A172 (cell line): ENCODE results near the gene ELAC2. TPM values are rescaled to one million over a fixed set of nuclear protein-coding genes. Genes with fewer than 3 reads are reported as not detected.
"Not testable (repeated sequence)": the region's sequence is repeated elsewhere in the genome, so short reads cannot be mapped to it uniquely, and the experiment has no call there.

ENCODE experiments used
- DNase-seq: peaks from one replicate; pipeline ENCODE4 v3.0.0-alpha.2; 2015; ENCODE audit warnings: low spot score
- total RNA-seq: library from RNA; depleted of rRNA; stranded (reverse); fragments of >200 nt; shearing (Covaris generic); gene quantifications from 2 replicates; pipeline ENCODE4 v1.2.3, GENCODE V29; 2014

Gene ELAC2
- total RNA-seq, 1 experiment from 2014 or later: 90.6 TPM

DNA sequence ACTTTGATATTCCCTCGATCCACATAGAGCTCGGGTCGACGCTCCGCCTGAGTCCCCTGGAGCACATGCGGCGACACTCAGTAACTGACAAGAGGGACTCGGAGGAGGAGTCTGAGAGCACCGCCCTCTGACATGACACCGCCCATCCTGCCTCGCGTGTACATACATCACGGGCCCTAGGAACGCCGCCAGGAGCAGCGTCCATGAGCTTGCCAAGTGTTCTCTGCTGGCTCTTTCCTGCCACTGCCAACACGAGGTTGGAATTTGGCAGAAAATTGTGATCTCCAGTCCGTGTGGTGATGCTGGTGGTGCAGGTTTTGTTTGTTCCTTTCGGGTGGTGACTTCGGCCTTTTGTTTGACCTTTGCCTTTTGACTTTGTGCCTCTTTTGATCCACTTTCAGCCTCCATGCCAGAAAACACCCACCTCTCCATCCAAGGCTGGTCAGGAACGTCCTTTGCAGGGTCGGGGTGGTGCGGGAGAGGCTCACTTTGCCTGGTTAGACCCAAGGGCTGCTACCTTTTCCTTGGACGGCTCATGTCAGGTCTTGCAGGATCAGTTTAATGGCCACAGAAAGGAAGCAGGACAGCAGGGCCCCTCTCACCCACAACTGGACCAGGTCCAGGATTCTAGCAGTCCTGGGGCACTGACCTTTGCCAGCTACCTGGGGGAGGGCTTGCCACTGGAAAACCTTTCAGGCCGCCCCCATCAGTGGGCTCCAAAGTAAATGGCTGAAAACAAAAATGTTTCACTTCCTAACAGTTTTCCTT is 27.6 kb downstream of the ELAC2 start:
- no peak for DNase-seq

DNA sequence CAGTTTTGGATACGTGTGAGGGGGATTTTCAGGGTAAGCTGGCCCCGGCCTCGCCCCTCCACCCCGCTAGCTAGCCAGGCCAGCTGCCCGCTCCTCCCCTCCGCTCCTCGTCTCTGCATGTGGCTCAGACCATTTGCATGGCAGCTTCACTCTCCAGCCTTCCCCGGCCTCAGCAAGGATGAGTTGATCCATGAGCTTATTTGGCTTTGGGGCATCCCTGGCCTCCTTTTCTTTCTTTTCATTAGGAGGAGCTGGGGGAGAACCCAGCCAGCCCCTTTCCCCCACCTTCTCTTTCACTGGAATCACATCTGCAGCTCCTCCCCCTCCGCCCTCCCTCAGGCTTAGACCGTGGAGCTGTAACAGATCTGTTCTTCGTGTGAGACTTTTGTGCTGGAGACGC is 30.7 kb downstream of the ELAC2 start:
- DNase-seq: no peak

DNA sequence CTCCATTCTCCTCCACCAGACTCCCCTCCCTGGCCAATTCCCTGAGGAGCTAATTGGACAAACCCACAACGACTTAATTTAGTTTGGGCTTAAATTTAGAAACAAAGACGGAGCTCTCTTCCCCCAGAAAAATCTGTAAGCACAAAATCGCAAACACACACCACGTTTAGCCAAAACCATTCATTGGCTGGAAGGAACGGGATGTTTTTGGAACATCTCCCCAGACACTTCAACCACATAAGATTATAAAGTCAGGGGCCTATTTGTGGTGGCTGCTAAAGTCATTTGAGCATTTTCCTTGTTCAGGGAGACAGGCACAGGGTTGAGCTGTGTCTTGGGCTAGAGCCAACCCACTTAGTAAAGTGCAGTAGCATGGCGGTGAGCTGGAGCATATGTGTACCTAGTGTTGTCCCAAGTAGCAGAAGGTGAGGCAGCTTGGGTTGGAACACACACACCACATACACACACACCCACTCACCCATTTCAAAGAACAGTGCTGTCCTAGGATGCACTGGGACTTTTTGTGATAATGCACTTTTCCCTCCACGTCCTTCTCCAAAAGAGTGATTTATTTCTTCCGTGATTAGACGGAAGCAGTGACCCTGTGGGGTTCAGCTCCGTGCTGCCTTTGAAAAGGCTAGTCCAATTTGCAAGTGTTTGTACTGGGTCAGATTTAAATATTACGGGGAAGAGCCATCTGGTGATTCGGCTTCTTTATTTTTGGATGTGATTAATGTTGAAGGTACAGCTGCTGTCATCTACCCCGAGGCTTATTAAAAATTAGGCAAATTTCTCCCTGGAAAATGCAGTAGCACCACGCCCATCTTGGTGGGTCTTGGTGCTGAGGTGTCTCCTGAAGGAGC is 32.2 kb downstream of the ELAC2 start:
- no peak for DNase-seq

DNA sequence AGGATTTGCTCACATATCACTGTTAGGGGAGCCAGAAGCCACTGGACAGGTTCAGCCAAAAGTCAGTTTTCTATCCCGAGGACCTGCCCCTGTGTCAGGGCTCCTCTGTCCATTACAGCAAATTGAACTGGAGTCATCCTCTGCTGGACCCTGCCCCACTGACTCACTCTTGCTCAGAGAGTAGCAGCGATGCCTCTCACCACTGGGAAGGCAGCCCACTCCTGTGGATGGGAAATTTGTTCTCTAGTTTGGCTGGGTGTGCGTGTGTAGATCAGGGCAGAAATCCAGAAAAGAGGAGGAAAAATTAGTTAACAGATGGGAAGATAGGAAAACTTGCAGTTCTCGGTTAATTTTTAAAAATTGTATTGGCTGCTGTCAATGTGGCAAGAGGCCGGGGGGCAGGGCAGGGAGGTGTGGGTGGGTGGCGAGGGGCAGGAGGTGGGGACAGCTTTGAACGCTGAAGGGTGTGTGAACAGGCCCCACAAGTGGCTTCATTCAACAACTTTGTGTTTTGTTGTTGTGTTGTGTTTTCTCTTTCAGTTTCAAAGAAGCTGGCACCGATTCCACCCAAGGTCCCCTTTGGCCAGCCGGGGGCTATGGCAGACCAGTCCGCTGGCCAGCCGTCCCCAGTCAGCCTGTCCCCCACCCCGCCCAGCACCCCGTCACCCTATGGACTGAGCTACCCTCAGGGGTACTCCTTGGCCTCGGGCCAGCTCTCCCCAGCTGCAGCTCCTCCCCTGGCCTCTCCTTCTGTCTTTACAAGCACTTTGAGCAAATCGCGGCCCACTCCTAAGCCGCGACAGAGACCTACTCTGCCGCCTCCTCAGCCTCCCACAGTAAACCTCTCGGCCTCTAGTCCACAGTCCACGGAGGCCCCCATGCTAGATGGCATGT is 33.6 kb downstream of the ELAC2 start:
- DNase-seq: peak; percentile 52

DNA sequence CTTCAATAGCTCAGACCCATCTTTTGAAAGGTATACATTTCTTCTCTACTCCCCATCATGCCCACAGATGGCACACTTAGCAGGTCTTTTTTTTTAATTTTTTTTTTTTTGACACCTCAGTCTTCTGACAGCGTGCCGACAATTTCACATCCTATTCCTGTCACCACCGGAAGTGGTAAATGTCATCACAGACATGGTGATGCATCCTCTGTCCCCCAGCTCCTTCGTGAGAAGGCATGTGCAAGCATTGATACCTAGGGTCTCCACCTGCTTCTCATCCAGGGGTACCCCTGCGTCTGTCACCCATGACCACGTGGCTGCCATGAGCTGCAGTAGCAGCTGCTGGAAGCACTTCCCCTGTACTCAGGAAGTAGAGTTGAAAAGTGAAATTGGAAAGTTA is 35.6 kb downstream of the ELAC2 start:
- no peak for DNase-seq

GRCh38 chr17:12979826-12980500 is 37.9 kb downstream of the ELAC2 start:
- DNase-seq: no peak

DNA sequence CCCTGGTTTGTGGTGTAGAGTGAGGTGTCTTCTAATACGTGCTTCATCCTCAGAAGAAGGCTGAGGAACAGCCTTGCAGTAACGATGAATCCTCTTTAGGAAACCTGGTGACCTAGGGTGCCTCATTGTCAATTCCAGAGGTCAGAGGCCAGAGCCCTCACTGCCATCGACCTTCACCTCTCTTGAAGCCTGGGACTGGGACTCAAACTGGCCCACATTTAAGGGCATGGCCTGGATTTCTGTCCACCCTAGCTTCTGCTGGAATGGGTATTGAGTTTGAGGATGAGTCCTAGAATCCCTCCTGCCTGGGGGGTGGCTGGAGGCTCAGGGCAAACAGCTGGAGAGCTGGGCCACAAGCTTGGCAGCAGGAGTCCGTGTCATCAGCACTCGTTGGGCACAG is 38.6 kb downstream of the ELAC2 start:
- DNase-seq: no peak

DNA sequence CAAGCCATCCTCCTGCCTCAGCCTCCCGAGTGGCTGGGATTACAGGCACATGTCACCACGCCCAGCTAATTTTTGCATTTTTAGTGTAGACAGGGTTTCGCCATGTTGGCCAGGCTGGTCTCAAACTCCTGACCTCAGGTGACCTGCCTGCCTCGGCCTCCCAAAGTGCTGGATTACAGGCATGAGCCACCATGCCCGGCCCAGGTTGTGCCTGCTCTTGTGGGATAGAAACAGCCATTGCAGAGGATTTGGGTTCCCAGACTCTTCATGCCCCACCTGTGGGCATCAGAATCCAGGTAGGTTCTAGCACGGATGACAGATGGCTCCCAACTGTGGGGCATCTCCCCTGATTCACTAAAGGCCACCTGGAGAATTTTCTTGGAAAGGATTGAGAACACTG is 39.0 kb downstream of the ELAC2 start:
- DNase-seq: not testable (repeated sequence)

DNA sequence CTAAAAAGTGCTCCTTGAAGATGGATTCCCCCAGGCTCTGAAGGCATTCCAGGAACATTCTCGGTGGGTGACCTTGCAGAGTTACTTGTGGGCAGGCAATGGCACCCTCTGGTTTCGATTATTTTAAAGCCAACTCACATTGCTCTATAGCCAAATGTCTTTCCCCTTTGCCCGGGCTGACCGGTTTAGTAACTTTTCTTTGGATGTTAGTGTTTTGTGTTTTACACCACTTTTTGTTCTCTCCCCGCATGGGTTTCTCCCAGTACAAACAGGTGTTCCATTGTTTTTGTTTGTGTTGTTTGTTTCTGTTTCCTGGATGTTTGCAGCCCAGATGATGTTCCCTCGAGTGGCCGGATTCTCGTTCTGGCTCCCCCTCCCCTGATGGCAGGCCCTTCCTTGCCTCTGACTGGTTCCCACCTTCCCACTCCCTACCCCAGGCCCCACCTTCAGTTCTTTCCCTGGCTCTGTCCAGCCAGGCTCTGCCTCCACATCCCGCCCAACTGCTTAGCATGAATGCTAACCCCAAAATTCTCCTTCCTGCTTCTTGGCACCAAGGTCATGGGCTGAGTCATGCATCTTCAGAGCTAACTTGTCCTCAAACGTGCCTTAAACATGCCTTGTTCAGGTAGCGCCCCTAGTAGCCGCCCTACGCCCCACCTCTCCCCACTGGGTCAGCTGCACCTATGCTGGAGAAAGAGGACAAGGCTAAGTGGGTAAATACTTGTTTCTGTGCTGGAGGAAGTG is 40.6 kb downstream of the ELAC2 start:
- DNase-seq: peak; percentile 19

GRCh38 chr17:12974005-12974531 is 43.8 kb downstream of the ELAC2 start:
- DNase-seq: no peak

- no peak for DNase-seq
These were observed 44.3 kb downstream of the ELAC2 start for GRCh38 chr17:12973496-12974004.

GRCh38 chr17:12967962-12968361 is 49.9 kb downstream of the ELAC2 start:
- no peak for DNase-seq

DNA sequence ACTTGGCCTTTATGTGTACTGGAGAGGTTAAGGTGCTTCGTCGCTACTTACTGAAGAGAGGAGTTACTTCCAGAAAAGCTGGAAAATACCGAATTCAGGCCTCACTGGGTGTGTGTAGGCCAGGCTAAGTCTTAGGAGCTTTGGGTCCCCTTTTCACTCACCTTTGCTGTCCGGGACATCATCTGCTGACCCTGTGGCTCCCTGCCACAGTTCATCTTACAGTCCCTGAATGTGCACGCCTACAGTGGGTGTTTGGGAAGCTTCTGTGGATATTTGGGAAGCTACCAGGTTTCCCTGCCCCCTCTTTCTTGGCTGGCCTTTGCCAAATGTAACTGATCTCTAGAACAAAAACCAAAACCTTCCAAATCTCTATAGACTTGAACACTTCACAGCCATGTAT is 51.4 kb downstream of the ELAC2 start:
- no peak for DNase-seq

- no peak for DNase-seq
These were observed 51.8 kb downstream of the ELAC2 start for GRCh38 chr17:12965988-12966387.

DNA sequence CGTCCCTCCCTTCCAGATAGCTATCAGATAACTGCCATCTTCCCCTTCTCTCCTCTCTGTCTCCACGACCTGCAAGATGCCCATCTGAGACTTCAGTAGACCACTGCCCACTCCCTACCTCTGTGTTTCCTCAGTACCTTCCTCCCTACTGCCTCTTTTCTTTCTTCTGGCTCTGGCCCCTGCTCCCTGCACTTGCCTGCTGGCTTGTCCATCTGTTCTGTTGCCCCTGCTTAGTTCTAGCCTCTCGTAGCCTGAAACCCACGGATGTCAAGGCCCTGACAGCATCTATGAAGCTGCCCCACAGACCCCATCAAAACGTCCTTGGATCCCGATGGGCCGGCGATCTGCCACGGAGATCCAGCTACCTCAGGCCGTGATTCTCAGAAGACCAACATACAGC is 53.0 kb downstream of the ELAC2 start:
- no peak for DNase-seq

GRCh38 chr17:12964162-12964561 is 53.7 kb downstream of the ELAC2 start:
- DNase-seq: no peak

- DNase-seq: no peak
These were observed 54.3 kb downstream of the ELAC2 start for GRCh38 chr17:12963505-12963904.

DNA sequence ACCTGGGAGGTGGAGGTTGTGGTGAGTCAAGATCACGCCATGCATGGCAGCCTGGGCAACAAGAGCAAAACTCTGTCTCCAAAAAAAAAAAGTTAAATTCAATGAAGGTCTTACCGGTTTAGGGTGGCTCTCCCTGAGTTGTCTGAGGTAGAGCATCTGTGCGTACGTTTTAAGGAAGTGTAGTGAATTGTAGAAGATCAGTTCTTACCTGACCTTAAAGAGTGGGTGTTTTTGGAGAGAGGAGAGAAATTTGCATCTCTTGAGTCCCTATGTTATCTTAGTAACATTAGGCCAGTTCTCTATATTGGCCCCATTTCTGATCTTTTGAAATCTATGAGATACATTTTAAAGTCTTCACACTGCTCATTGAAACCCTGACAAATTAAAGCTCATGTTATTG is 56.2 kb downstream of the ELAC2 start:
- DNase-seq: no peak

DNA sequence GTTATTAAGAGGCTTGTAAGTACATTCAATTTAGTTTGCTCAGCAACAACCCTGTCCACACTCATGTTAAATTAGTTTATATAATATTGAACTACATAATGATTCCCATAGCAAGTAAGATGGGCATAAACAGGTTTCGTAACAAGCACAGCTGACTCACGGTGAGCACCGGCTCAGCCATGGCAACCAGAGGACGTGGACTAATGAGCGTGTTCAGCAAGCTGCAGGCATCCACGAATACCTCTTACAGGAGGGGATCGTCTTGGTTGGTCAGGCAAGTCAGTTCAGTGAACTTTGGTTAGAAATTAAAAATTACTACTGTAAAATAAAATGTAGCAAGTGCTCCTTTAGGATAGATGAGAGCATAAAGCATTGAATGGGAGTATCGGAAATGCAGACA is 58.4 kb downstream of the ELAC2 start:
- DNase-seq: peak; percentile 51

- peak; percentile 75 for DNase-seq
These were observed 59.0 kb downstream of the ELAC2 start for GRCh38 chr17:12958786-12959185.
